HFF-Myc (cell line): ENCODE measurements around the gene KRT76.

Source experiments
- DNase-seq: peaks from one replicate; pipeline ENCODE4 v3.0.0-alpha.2; 2011; ENCODE audit warnings: low read depth; ENCODE audit errors: extremely low read depth
- H3K4me3 ChIP-seq: replicated peaks from 2 replicates; pipeline ENCODE4 v1.5.1; 2011; ENCODE audit warnings: low read depth, mild to moderate bottlenecking, control low read depth, low read length
- TF ChIP-seq, protein P1 (sequence below): IDR thresholded peaks from 2 replicates; pipeline ENCODE4 v1.5.1; 2012; ENCODE audit warnings: mild to moderate bottlenecking, low read depth, low read length, control low read depth; ENCODE audit errors: missing control alignments

KRT76 gene

DNA sequence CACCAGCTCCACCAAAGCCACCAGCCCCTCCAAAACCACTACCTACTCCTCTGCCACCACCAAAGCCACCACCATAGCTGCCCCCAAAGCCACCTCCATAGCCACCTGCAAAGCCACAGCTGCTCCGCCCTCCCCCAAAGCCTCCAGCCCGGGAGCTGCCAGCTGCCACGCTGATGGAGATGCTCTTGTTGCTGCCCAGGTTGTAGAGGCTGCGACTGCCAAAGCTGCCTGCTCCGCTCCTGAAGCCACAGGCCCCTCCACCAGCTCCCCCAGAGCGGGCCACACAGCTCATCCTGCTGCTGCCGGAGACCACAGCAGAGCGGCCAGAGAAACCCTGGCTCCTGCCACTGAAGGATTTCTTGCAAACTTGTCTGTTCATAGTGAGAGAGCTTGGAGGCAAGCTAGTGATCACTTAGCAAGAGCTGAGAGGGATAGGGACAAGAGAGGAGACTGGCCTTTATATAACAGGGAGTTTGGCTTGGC lies at the start of gene KRT76:
Gene KRT76 (minus strand): TSS at position 433 of the 483 bp plus-strand sequence. CDS start 54 bp downstream, at position 379.
- no peak within 1 kb of the TSS for H3K4me3 ChIP-seq
- no peak for DNase-seq
- TF ChIP-seq, protein P1, sequence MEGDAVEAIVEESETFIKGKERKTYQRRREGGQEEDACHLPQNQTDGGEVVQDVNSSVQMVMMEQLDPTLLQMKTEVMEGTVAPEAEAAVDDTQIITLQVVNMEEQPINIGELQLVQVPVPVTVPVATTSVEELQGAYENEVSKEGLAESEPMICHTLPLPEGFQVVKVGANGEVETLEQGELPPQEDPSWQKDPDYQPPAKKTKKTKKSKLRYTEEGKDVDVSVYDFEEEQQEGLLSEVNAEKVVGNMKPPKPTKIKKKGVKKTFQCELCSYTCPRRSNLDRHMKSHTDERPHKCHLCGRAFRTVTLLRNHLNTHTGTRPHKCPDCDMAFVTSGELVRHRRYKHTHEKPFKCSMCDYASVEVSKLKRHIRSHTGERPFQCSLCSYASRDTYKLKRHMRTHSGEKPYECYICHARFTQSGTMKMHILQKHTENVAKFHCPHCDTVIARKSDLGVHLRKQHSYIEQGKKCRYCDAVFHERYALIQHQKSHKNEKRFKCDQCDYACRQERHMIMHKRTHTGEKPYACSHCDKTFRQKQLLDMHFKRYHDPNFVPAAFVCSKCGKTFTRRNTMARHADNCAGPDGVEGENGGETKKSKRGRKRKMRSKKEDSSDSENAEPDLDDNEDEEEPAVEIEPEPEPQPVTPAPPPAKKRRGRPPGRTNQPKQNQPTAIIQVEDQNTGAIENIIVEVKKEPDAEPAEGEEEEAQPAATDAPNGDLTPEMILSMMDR = no peak

DNA sequence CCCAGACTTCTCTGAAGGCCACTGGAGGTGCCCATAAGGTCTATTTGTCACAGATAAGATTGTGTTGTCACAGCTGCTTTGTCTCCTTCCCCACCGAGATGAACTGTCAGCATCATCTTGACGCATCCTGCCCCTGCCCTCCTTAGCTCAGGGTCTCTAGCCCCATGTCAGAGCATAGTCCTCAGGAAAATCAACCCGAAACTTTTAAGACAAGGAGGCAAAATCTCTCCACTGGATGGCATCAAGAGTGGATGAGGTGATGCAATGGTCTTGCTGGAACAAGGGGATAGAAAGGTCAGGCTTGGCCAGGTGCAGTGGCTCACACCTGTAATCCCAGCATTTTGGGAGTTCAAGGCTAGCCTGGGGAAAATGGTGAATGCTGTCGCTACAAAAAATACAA lies 48.8 kb upstream of the KRT76 start:
- no peak for DNase-seq
- no peak overlapping the region for H3K4me3 ChIP-seq
- TF ChIP-seq, protein P1 = no peak

DNA sequence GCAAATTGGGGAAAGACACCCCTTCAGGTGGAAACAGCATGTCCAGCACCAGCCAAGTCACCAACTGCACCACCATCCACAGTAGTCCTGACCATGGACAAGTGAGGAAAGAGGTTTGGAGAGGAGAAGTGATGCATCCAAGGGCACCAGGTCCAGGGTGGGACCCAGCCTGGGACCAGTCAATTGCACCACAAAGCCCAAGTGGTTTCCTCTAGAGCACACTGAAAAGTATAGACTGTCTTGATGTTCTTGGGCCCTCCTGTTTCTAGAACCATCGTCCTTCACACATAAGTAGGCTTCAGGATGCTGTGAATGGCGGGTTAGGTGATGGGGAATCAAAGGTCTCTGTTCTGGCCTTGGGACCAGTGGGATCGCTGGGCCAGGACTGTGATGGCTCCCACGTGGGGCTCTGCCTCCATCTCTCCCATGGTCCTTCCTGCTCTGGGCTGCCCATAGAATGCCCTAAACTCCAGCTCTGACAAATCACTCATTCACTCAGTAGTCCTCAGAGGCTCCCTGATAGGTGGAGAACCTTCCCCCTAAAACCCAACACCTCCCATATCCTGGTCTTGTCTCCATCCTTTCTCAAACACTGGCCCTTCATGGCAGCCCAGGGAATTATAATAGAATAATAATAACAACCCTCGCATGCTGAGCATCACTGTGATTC lies 47.7 kb upstream of the KRT76 start:
- no peak overlapping the region for H3K4me3 ChIP-seq
- DNase-seq = no peak
- TF ChIP-seq, protein P1 = no peak

DNA sequence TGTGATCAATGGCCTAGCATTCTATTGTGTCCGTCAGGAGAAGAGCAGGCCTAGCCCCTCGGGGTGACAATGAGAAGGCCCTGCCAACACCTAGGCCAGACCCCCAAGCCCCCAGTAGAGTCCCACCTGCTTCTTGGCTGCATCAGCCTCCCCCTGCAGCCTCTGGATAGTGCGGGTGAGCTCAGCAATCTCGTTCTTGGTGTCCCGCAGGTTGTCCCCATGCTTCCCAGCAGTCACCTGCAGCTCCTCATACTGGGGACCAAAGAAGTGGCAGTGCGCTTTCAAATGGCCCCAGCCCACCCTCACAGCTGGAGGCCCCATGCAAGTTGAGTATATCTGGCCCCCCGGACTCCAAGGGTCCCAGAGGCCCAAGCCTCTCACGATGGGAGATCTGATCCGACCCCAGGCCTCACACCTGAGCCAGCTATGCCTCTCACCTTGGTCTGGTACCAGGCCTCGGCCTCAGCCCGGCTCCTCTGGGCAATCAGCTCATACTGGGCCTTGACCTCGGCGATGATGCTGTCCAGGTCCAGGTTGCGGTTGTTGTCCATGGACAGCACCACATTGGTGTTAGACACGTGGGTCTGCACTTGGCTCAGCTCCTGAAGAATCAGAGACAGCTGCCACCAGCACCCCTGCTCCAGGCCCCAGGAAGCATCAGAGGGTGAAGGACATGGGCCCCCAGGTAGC lies 46.8 kb upstream of the KRT76 start:
- TF ChIP-seq, protein P1 = no peak
- no peak for DNase-seq
- no peak overlapping the region for H3K4me3 ChIP-seq

DNA sequence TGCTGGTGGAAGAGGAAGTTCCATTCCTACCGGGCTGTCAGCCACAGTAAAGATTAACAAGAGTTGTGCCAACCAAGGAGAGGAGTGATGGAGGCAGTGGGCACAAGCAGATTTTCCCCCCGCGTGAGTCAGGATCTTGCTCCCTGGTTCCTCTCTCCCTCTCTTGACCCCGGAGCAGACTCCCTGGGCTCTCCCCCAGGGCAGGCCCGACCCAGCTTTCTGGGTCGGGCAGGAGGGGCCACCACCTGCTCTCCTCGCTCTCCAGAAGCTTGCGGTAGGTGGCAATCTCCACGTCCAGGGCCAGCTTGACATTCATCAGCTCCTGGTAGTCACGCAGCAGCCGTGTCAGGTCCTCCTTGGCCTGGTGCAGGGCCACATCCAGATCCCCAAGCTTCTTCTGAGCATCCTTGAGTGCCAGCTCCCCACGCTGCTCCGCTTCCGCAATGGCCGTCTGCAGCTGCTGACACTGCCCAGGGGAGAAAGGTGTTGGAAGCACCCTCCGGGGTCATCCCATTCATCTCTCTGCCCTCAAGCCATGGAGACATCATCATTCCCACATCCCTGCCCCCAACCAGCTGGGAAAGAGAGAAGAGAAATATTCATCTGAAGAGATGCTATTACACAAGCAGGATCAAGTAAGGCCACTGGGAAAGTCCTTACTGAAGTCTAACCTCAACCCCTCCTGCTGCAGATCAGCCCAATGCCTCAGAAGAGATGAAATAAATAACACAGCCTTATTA lies 45.8 kb upstream of the KRT76 start:
- H3K4me3 ChIP-seq = no peak overlapping the region
- TF ChIP-seq, protein P1 = no peak

DNA sequence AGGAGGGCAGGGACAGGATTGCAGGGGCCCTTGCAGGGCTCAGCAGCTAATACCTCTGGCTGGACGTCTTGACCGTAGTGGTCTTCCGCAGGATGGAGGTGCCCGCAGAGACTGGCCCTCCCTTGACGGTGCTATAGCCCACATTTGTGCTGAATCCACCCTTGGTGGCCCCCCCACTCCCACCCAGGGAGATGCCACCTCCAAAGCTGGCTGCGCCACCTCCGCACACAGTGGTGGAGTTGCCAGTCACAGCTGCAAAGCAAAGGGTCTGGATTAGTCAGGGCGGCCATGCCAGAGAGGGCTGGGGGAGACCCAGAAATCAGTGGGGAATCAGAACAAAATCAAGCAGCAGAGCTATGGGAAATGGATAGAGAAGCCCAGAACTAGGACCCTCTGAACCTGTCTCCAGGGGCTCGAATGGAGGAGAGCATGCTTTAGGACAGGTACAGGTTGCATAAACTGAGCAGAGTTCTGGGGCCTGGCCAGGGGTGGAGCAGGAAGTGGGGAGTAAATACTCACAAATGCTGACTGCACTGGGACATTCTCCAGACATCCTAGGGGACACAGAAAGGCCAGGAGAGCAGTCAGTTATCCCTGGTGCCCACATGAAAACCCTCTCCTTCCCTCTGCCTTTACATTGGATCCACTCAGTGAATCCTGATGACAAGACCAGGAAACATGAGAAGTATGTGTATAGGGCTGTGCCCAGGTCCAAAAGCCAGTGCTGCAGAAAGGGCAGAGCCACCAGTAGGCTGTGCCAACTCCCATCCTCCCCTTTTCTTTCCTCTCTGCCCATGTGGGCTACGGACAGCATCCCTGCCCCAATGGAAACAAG lies 44.9 kb upstream of the KRT76 start:
- H3K4me3 ChIP-seq = no peak overlapping the region
- no peak for DNase-seq
- TF ChIP-seq, protein P1 = no peak

More for the DNA sequence above, 45.8 kb upstream of the KRT76 start:
- no peak for DNase-seq
